Activated T-cell treated with anti-CD3 and anti-CD28 coated beads, Interleukin-2, amount 50 U/mL, for 1 hour (primary cell): ENCODE results near the gene KIF18B.

Experiments
- DNase-seq: peaks from one replicate; pipeline ENCODE4 v3.0.0-alpha.2; 2020

KIF18B gene

DNA sequence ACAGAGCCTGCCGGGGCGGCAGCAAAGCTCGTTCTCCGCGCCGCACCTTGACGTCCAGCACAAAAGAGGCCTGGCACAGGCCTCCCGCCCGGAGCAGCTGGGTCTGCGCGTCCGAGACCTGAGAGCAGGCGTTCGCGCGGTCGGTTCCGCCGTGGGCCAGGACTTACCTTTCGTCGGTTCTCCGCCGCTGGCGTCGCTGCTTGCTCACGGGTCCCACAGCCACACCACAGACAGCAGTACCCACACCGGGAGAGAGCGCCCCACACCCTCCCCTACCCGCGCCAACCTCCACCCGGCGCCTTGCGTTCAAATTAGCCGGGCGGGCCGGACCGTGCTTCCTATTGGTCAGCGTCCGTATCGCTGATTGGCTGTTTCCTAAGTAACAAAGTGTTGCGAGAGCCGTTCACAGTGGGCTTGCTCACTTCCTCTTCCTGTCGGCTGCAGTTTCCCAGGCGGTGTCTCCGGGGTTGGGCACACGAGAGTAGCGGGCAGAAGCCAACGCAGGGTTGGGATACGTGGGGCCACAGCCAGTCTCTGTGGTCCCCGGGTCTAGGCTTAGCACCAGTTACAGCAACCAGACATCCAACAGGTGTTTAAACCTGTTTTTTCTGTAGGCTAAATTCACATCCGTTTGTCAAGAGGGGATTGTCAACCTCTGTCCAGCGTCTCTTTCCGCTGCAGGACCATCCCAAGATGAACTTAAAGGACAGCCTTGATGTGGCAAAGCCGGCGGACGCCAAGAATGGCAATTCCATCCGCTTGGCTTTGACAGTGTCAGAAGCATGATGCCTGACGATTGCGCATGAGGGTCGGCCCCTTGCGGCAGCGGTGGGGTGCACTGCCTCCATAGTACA is at the start of gene KIF18B:
KIF18B (minus strand) TSS at position 313 of the 854 bp plus-strand sequence. CDS start 11,429 bp downstream, outside the sequence.
- peak; percentile 87 for DNase-seq

DNA sequence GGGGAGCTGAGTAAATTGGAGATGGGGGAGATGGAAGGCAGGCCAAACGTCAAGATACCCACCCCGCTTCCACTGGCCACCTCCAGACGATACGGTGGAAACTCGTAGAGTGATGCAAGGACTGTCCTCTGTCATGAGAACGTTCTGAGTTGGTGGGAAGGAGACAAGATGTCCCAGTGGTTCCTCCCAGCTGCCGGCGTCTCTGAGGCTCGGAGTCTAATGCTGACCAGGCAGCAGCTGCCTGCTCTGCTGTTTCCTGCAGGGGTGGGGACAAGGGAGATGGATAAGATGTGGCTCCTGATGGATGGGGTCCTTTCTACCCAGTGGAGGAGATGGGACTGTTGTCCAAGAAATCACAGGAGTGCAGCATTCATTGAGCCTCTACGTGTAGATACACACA is 48.7 kb upstream of the KIF18B start:
- DNase-seq = no peak

DNA sequence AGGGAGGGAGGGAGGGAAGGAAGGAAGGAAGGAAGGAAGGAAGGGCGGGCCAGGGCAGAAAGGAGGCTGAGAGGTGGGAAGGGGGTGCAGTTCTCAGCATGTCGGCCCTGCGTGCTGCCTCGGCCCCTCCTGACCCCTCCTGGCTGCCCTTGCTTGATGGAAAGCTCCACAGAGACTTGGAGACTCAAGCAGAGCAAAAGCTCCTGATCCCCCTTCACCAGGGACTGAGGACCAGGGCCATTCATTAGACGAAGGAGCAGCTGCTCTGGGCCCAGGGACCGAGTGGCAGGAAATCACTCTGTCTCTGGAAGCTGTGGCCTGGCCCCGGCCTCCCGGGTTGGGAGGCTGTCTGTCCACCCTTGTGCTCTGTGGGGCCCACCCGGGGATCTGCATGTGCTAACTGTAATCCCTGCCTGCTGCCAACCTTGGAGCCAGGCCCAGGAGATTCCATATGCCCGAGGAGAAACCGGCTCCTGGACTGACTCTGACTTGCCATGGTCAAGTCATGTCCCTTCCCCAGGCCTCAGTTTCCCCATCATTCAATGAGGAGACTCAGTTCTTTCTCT is 47.9 kb upstream of the KIF18B start:
- no peak for DNase-seq

DNA sequence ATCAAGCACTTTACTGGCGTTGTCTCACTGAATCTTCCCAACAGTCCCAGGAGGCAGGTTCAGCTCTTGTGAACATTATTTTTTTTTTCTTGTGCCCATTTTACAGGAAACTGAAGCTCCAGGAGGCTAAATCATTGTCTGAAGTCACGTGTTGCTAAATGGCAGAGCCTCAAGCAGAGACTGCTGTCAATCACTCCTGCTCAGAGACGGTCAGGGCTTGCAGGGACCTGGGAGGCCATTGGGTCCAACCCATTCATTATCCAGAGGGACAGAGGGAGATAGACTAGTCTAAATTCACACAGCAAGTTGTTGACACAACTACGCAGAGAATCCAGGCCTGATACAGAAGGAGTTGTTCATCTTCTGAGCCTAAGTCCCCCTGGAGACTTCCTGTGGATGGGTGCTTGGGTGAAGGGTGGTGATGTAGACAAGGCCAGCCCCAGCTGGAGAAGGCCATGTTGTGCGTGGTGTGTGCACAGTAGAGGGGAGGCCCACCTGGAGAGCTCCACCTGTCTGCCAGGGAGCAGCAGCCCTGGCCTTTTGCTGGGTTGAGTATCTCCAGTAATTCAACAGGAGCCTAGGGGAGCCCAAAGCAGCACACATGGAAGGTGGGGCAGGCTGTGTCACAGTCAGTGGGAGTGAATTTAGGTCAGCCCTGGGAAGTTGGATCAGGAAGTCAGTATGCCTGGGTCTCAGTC is 44.8 kb upstream of the KIF18B start:
- no peak for DNase-seq

DNA sequence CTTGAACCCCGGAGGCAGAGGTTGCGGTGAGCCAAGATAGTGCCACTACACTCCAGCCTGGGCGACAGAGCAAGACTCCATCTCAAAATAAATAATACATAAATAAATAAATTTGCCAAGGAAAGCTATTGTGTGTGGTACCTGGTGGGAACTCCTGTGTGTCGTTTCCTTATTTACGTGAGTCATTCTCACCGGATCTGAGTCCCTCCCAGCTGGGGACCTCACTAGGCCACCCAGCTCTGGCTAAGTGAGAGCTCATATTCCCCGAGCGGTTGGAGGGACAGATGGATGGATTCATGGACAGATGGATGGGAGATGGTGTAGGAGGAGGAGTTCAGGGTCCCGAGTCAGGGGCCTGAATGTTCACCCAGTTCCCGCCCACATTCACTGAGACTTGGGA is 43.4 kb upstream of the KIF18B start:
- no peak for DNase-seq

DNA sequence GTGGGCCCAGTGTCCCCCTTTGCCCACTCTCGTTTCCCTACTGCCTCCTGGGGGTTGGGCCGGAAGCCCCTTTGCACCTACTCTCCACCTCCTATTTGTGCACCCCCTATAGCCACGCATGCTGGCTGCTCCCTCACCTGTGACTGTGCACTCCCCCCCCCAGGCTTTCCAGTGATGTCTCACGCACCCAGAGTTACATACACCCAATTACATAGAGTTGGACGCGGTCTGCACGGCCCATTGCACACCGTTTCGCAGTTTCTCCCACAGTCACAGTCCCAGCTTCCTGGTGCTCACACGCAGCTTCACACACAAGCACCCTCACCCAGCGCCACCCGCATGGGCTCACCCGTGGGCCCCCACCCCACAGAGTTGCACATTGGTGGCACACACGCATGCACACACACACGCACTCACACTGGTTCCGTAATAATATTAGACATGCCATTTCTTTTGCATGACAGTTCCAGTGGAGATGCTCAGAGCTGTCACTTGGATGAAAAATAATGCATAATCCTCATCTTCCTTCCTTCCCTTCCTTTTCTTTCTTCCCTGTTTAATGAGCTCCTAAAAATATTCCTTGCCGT is 42.1 kb upstream of the KIF18B start:
- DNase-seq = no peak

DNA sequence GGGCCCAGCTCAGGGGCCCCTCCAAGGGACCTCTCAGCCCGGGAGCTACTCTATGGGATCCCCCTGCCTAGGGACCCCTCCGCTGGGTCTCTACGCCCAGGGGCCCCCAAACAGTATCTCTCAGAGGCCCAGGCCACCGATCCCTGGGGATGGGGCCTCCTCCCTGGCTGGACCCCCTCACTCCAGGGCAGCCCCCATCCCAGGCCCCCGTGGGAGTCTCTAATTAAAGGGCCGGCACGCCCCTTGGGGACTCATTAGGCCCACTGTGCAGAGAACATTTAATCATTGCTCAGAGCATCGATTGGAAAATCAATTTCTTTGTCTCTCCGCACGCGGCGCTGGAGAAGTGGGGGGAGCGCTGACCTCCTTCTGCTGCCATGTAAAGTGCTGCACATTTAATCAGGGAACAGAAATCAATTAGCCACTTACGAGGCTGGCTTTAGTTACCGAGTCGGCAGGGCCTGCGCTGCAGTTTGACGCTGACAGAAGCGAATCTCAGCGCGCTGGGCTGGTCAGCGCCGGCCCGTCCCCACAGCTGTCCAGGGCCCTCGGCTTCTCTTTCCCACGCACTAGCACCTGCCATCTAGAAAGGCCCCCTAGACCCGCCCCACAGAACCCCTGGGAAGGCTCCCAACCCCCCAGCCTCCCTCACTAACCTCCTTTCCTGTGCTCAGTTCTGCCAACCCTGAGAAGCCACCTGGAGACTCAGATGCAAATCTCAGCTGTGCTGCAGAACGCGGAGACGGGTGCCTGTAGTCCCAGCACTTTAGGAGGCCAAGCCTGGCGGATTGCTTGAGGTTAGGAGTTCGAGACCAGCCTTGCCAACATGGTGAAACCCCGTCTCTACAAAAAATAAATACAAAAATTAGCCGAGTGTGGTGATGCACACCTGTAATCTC is 40.7 kb upstream of the KIF18B start:
- no peak for DNase-seq

DNA sequence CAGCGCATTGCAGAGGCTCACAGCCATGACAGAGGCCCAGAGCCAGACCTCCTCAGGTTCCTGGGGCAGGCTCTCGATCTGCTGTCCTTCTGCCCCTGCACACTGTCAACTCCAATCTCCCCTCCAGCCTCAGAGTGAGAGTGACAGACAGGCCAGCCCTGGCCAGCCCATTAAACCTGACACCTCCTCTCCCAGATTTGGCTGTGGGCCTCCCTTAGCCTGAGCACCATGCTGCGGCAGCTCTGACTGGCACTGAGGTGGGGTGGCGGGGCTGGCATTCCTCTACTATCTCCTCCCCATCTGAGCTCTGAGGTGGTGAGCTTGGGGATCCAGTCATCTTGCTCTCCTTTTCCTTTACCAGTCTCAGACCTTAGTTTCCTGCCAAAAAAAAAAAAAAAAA is 36.0 kb upstream of the KIF18B start:
- DNase-seq = no peak

DNA sequence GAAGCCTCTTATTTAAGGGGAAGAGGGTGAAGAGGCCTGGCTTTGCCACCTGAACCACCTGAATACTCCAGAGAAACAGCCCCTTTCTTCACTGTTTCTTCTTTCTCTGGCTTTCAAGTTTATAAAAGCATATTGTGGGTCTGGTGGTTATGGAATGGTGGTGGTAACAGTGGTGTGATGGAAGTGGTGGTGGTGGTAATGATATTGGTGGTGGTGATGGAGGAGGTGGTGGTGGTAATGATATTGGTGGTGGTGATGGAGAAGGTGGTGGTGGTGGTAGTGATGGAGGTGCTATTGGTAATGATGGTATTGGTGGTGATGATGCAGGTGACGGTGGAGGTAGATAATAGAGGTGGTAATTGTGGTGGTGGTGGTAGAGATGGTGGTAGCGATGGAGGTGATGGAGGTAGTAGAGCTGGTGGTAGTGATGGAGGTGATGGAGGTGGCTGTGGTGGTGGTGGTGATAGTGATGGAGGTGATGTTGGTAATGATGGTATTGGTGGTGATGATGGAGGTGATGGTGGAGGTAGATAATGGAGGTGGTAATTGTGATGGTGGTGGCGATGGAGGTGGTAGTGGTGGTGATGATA is 34.6 kb upstream of the KIF18B start:
- DNase-seq = no peak

DNA sequence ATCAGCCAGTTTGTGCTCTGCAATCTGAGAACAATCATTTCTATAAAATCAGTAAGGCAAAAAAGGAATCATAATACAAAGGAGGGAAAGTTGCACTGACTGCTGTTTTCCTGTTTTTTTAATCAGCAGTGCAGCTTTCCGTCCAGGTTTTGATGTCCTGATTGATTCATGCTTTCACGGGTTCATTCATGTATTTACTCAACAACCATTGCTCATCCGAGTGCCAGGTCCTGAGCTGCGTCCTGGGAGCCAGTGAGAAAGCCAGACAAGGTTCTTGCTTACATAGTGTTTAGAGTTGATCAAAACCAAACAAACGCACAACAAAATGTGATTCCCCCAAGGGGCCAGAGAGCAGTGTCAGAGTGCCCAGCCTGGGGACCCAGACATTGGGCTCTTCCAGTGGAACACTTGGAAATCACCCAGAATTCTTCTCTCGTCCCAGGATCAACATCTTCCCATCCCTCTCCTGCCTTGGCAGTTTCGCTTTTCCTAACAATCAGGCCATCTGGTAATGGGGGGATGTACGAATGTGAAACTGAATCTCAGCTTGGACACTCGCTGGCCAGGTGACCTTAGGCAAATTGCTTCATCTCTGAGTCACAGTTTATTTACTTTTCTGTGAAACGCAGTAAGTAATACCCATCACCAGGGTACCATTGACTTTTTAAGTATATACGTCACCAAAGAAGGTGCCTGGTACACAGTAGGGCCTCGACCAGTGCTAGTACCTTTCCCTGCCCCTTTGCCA is 33.8 kb upstream of the KIF18B start:
- no peak for DNase-seq

DNA sequence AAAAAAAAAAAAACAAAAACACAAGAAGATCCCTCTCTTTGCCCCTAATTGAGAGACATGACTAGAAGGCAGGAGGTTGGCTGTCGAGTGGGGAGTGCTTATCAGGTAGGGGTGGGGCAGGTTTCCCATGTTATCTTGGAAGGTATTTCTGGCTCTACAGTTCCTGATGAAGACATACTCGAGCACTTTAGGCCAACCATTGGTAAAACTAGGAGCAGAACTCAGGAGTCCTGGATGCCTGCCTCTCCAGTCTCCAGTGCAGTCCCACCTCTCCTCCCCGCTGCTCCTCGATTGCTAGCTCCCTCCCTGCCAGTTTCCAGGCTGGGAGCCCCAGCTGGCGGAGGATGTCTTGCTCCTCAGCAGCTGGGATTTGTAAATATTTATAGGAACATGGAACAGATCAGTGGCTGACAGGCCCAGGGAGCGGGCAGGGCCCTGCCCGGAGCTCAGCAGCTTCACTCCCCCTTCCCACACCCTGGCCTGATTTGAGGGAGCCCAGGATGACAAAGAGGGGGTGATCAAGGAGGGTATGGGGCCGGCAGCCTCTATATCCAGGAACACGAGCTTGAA is 31.9 kb upstream of the KIF18B start:
- DNase-seq = no peak

DNA sequence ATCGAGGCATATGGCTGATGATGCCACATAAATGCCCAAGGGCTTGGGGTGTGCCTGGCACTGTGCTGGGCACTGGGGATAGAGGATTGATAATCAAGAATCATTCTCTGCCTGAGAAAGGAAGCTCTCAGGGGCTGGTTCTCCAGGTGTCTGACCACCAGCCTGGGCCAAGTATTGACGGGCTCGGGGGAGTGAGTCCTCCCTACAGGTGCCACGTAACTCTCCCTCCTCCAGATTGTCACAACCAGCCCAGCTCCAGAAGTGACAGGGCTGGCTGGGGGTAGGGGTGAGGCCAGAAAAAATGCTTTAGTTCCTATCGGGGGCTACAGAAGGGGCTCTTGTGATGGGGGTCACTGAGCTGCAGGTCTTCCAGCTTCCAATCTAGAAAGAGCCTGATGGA is 31.2 kb upstream of the KIF18B start:
- no peak for DNase-seq

DNA sequence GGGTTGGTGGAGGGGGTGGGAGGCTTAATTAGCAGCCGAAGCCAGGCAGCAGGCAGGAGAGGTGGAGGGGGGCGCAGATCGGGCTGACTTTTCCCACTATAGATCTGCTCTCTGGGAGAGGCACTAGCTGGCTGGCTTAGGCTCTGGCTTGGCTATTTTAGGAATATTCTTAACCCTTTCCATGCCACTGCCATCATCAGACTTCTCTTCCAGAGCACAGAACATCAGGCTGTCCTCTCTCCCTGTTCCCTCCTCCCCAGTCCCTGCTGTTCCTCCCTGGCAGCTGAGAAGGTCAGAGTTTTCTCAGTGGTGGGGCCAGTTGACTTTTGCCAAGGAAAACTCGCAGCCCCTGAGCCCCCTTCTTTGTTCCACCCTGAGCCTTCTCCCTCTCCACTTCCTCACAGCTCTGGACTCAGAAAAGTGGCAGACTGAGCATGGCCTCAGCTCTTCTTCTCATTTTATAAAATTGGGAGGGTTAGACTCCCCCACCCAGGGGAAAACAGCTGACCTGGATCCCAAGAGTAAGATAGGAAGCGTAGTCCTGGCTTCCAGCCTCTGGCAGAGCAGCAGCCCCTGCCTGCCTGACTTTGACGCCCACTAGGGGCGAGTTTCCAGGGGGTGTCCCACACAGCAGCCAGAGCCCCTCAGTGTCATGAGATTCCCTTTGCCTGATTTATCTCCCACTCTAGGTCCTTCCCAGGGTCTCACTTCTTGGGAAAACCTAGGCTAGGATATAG is 30.4 kb upstream of the KIF18B start:
- no peak for DNase-seq

DNA sequence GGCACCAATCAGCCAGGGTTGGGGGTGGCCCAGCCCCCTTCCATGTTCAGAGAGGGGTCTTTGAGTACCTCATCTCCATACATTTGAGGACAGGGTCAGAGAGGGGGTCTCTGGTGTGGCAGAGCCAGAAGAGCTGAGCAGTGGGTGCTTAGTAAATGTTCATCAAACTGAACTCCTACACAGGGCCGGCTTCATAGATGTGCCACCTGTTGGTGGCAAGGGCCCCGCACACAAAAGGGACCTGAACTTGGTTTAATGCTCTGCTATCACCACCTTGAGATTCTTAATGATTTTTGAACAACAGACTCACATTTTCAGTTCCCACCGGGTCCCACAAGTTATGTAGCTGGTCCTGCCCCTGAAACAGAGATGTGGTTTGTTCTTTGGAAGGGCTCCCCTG is 29.5 kb upstream of the KIF18B start:
- DNase-seq = no peak

DNA sequence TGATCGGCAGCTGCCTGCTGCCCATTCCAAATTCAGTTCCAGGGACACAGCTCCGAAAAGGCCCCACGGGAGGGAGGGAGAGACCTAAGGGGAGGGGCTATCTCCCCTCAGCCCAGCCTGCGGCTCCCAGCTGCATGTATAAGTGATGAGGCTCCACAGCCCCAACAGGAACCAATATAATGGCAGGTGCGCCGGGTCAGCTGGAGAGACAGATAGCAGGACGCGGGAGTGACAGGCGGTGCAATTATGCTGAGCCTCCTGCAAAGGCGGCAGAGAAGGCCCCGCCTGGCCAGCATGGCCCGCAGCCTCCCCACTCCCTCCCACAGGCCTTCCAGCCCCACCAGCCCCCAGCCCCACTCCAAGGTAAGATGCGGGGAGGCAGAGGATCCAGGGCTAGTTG is 28.6 kb upstream of the KIF18B start:
- no peak for DNase-seq

DNA sequence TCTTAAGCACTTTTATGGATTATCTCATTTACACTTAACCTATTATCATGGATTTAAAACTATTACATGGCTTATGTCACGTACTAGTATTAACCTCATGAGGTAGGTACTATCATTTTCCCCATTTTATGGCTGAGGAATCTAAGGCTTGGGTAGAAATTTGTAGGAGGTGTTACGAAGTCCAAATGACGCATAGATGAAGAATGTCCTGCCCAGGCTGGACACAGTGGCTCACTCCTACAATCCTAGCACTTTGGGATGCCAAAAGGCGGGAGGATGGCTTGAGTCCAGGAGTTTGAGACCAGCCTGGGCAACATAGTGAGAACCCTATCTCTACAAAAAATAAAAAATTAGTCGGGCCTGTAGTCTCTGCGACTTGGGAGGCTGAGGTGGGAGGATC is 25.4 kb upstream of the KIF18B start:
- no peak for DNase-seq

DNA sequence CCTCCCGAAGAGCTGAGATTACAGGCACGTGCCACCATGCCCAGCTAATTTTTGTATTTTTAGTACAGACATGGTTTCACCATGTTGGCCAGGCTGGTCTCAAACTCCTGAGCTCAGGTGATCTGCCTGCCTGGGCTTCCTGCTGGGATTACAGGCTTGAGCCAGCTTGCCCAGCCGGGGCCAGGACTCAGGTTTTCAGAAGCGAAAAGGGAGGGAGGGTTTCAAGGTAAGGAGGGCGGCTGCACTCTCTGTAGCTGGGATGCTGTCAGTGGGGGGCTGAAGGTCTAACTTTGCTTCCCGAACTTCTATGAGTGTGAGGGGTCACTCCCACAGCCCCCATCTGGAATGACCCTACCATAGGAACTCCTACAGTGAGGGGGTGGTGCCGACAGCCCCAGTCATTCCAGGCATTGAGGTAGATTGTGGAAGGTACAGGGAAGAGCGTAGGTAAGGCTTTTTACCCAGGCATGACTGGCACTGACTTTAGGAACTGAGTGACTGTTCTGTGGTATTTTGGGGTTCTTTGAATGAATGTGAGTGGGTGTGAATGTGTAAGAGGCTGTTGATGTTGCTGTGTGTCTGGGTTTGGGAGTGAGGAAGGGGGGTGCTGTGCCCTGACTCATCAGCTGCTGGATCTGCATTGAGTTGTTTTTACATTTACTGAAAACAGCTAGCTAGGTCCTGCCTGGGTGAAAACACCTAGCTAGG is 24.4 kb upstream of the KIF18B start:
- no peak for DNase-seq

DNA sequence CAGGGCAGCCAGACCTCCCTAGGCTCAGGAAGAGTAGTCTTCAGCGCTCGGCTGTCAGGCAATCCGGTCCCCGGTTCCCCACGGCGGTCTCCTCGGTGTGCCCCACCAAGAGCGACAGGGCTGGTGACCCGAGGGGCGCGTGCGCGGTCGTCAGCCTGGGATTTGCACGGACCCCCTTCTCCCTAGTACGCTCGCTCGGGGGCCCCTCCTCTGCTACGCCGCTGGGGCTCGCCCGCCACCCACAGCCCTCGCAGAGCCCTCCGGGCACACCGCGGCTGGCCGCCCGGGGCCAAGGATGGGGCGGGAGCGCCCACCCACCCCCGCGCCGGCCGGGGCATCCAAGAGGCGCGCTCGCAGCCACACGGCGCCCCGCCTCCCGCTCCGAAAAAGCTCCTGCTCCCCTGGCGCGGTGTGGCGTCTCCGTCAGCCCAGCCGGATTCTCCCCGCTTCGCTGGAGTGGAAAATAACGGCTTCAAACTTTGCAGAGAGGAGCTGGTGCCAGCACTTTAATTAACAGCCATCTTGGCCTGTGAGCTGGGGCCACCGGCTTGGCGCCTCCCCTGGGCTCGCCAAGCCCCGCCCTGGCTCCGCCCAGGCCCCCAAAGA is 22.7 kb upstream of the KIF18B start:
- DNase-seq = peak; percentile 36

DNA sequence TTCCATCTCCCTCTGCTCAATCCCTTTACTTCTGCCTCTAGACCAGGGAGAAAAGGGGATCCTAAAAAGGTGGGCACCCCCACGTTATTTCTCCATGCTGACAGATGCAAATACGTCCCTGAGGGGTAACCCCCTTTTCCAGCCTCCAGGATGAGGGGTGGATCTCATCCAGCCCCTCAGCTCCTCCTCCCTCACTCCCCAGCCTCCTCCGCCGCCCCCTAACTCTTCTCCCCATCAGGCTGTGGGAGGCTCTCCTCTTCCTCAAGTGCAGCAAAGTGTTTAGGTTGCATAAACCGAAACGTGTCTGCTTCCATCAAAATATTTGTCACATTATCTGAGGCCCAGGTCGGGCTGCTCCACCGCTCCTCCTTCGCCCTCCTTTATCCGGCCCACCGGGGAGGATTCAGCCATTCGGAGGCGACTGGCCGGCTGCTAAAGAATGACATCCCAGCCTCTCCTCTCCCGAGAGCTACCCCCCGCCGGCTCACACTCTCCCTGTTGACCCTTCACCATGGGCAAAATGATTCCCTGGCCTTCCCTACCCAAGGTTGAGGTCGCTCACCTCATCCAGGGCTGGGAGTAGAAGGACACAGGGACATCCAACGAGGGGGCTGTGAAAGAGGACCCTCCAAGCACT is 21.7 kb upstream of the KIF18B start:
- DNase-seq = no peak
